UCSD-AML1 (cell line): ENCODE measurements around the gene LUC7L2.
A peak's percentile ranks its signal among the peaks of the same experiment; 100 is the strongest.
"Not testable (repeated sequence)": the region's sequence is repeated elsewhere in the genome, so short reads cannot be mapped to it uniquely, and the experiment has no call there.

ENCODE experiments used
- DNase-seq: peaks from one replicate; lab custom pipeline; 2025; ENCODE audit not compliant: unreplicated experiment; lab: John Stamatoyannopoulos, UW

LUC7L2 gene

GRCh38 chr7:139359366-139360209, at the start of gene LUC7L2:
LUC7L2 (plus strand) TSS chr7:139359894; CDS start chr7:139360262, 368 bp downstream.
- peak; percentile 93 for DNase-seq

GRCh38 chr7:139317939-139318505, 41.7 kb upstream of the LUC7L2 start:
- DNase-seq: no peak

- DNase-seq: no peak
These were observed 38.5 kb upstream of the LUC7L2 start for GRCh38 chr7:139321071-139321745.

GRCh38 chr7:139324709-139325108, 35.0 kb upstream of the LUC7L2 start:
- DNase-seq: not testable (repeated sequence)

GRCh38 chr7:139328375-139328774, 31.3 kb upstream of the LUC7L2 start:
- DNase-seq: no peak

GRCh38 chr7:139329119-139329518, 30.6 kb upstream of the LUC7L2 start:
- no peak for DNase-seq

- DNase-seq: no peak
These were observed 29.2 kb upstream of the LUC7L2 start for GRCh38 chr7:139330333-139331030.

GRCh38 chr7:139332697-139333359, 26.9 kb upstream of the LUC7L2 start:
- no peak for DNase-seq

- DNase-seq: not testable (repeated sequence)
These were observed 26.3 kb upstream of the LUC7L2 start for GRCh38 chr7:139333443-139333842.

- no peak for DNase-seq
These were observed 25.1 kb upstream of the LUC7L2 start for GRCh38 chr7:139334399-139335150.

GRCh38 chr7:139339025-139339424, 20.7 kb upstream of the LUC7L2 start:
- no peak for DNase-seq

- DNase-seq: no peak
These were observed 20.0 kb upstream of the LUC7L2 start for GRCh38 chr7:139339698-139340036.

- peak; percentile 93 for DNase-seq
These were observed 19.5 kb upstream of the LUC7L2 start for GRCh38 chr7:139340037-139340807.

GRCh38 chr7:139340808-139341057, 19.0 kb upstream of the LUC7L2 start:
- DNase-seq: no peak

- peak; percentile 80 for DNase-seq
These were observed 18.5 kb upstream of the LUC7L2 start, which contains the start of gene FMC1 for GRCh38 chr7:139341058-139341775. FMC1 (plus strand) TSS chr7:139341337; CDS start chr7:139341385, 48 bp downstream.

- DNase-seq: no peak
These were observed 17.9 kb upstream of the LUC7L2 start for GRCh38 chr7:139341776-139342226.

GRCh38 chr7:139345042-139345441, 14.7 kb upstream of the LUC7L2 start:
- no peak for DNase-seq

- no peak for DNase-seq
These were observed 8.7 kb upstream of the LUC7L2 start for GRCh38 chr7:139351027-139351426.

- DNase-seq: no peak
These were observed 5.0 kb upstream of the LUC7L2 start for GRCh38 chr7:139354729-139355128.
